Lower leg skin (tissue), 4 donors: ENCODE measurements around the gene CNPPD1. TPM values are rescaled to one million over a fixed set of nuclear protein-coding genes. Genes with fewer than 3 reads are reported as not detected.

Experiments used
- DNase-seq, 2 donors: peaks; one replicate each; pipeline ENCODE4 v3.0.0-alpha.2; 2019; ENCODE audit warnings: low spot score in 2 of 2
- H3K4me3 ChIP-seq: fragments of 200-600 bp; sonication (generic); 2 replicates; pipeline ENCODE4 v1.5.1; 2017; ENCODE audit warnings: mild to moderate bottlenecking, low read depth; ENCODE audit not compliant: poor library complexity, severe bottlenecking
- POLR2A ChIP-seq, 2 donors: fragments of 450-650 bp; IDR thresholded peaks; one replicate each; pipeline ENCODE4 v1.6.1; 2016 to 2017; ENCODE audit warnings: antibody characterized with exemption in 2 of 2, mild to moderate bottlenecking in 1 of 2, moderate library complexity in 1 of 2
- WGBS, 2 donors: methylation state at CpG; one replicate each; pipeline ENCODE4 v1.1.5; 2018; 5-methylcytosine and 5-hydroxymethylcytosine counted together
- intact Hi-C: fragments of 100-400 bp; cut with DNase I; formaldehyde crosslinking; loops from one replicate; pipeline ENCODE4 v1.15.0; 2023; ENCODE audit warnings: low total_unique reads
- total RNA-seq, 4 donors: library from RNA; depleted of rRNA; stranded (reverse); fragments of >200 nt; gene quantifications; one replicate each; pipeline ENCODE4 v1.1.0, GENCODE V29; 2016
- TF ChIP-seq, protein P1 (sequence below), 3 donors: fragments of 450-650 bp; IDR thresholded peaks; one replicate each; pipeline ENCODE4 v1.5.1; 2016; ENCODE audit warnings: antibody characterized with exemption in 3 of 3, mild to moderate bottlenecking in 3 of 3, moderate library complexity in 2 of 3

CNPPD1 gene
- total RNA-seq, 4 donors from 2014 or later: 48.0 to 76.7 (median 66.9) TPM

DNA sequence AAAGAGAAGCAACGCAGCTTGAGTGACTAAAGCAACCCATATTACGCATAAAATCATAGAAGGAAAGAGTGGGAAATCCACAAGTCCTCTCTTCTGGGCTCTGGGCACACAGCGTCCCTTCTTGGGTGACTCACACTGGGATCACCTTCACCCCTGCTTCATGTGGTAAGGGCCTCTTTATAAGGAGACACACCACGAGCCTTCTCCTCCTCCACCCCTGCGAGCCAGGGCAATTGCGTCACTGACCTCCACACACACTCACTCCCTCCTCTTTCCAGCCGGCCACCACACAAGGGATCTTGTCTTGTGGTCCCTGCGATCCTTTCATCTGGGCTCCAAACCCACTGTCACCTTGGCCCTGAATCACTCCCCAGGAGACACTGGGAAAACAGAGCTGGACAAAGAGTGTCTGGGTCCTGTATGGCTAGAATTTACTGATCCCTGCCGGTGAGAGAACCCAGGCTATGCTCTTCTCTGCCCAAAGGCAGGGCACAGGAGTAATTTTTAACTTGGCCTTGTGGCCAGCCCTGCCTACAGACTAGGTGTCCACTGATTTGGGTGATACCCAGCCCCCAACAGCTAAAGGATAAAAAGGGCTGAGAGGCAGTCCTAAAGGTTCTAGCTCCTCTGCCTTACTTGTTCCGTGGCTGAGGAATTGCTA, 51.4 kb downstream of the CNPPD1 start:
- DNase-seq: no peak
- no peak overlapping the region for H3K4me3 ChIP-seq
- TF ChIP-seq, protein P1, sequence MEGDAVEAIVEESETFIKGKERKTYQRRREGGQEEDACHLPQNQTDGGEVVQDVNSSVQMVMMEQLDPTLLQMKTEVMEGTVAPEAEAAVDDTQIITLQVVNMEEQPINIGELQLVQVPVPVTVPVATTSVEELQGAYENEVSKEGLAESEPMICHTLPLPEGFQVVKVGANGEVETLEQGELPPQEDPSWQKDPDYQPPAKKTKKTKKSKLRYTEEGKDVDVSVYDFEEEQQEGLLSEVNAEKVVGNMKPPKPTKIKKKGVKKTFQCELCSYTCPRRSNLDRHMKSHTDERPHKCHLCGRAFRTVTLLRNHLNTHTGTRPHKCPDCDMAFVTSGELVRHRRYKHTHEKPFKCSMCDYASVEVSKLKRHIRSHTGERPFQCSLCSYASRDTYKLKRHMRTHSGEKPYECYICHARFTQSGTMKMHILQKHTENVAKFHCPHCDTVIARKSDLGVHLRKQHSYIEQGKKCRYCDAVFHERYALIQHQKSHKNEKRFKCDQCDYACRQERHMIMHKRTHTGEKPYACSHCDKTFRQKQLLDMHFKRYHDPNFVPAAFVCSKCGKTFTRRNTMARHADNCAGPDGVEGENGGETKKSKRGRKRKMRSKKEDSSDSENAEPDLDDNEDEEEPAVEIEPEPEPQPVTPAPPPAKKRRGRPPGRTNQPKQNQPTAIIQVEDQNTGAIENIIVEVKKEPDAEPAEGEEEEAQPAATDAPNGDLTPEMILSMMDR (IDR thresholded peaks at IDR 0.05): no peak
- no peak for TF ChIP-seq POLR2A (IDR thresholded peaks at IDR 0.05)
- WGBS, 2 donors: 83 to 89% methylated on average over 10 of the region's 10 CpGs
- intact Hi-C loops: no loop called here

DNA sequence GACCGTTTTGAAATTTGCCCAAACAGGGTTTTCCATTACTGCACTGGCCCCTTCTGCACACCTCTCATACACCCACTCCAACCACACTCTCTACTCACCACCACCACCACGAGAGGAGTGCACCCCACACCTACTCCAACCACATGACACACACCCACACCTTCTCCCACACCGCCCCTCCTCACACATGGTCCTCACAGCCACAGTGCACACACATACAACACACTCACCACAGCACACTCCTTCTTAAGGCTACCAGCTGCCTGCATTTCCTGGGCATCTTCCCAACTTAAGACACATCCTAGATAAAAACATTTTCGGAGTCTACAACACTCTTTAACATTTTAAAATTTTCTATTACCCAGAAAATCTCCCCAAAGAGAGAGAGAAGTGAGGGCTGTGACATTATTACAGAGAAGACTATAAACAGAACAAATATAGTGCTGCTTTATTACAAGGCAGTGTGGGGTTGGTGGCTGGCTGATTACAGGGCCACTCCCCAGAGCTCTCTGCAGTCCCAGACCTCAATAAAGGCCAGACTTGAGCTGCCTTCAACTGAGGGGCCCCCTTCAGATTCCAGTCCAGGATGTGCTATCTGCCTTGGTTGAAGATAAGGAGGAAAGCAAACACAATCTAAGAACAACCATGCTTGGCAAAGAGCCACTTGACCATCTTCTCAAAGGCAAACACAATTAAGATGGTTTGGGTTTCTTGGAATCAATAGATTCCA, 52.2 kb downstream of the CNPPD1 start:
- no peak for TF ChIP-seq POLR2A (IDR thresholded peaks at IDR 0.05)
- TF ChIP-seq, protein P1 (IDR thresholded peaks at IDR 0.05): no peak
- WGBS, 2 donors: 78 to 80% methylated on average over 4 of the region's 4 CpGs
- no peak for DNase-seq
- H3K4me3 ChIP-seq: no peak overlapping the region
- intact Hi-C loops: no loop called here

DNA sequence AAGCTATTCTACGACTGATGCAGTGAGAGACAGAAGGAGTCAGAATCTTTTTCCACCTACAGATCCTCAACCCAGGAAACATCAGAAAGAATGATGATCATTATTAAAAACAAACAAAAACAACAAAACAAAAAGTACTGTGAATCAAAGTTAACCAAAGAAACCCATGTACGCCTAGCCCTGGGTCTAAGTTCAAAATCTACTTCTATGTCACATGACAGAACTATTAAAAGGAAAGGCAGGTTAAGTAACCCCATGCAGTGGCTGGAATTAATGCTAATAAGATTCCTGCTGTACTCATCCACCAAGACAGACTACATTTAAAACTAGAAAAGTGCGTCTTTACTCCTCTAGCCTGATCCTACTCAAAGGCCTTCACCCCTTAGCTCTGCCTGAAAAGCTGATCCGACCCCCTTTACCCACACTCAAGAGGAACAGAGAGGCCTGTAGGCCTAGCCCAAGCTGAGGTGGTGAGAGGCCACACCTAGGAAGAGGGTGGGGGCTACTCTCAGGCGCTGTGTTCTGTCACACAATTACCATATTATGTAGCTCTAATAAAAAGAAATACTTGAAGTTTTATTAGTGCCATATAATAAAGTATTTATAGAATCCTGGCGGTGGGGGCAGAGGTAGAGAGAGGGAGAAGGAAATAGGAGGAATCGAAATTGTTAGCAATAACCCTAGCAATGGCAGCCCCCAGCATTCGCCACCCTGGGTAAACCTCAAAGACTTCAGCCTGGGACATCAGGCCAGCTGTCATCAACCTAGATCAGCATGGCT, 53.2 kb downstream of the CNPPD1 start:
- intact Hi-C loops: no loop called here
- DNase-seq: no peak
- WGBS, 2 donors: 86% methylated on average over 8 of the region's 8 CpGs
- H3K4me3 ChIP-seq: no peak overlapping the region
- TF ChIP-seq POLR2A (IDR thresholded peaks at IDR 0.05): no peak
- TF ChIP-seq, protein P1 (IDR thresholded peaks at IDR 0.05): no peak

DNA sequence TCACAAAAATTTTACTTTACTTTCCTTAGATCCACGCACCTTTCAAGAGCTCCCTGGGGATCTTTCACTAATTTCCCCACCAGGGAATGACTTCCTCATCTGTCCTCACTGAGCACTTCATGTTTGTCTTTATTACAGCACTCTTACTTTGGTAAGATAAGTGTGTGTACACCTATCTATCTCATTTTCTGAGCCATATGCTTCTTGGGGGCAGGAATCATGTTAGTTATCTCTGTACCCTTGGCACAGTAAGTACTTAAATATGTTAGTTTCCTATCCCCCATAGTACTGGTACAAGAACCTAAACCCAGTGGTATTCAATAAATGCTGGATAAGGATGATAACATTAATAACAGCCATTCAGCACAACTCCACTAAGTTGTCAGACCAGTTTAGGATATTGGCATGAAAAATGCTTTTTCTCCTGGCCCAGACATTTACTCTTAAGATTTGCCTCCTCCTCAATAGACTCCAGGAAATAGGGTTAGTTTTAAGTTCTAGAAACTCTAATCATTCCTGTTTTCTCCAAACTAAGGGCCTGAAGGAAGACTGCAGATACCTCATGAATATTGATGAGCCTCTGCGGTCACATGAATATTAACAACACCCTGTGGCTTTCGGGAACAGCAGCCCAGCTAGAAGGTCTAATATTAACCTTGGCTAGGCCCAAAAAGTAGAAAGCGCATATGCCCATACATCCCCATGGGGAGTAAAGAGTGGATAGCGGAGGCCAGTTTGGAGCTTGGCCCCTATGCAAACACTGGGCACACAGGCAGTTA, 54.3 kb downstream of the CNPPD1 start:
- no peak overlapping the region for H3K4me3 ChIP-seq
- no peak for DNase-seq
- intact Hi-C loops: no loop called here
- 57 to 62% methylated on average over 5 of the region's 5 CpGs for WGBS, 2 donors
- TF ChIP-seq, protein P1 (IDR thresholded peaks at IDR 0.05): no peak
- no peak for TF ChIP-seq POLR2A (IDR thresholded peaks at IDR 0.05)

Other genes starting within 250 kb of the CNPPD1 start
- not detected for gene CDK5R2, start 217.3 kb downstream of the CNPPD1 start, total RNA-seq
- not detected for gene FEV, start 191.7 kb downstream of the CNPPD1 start, total RNA-seq
- gene CRYBA2, start 183.5 kb downstream of the CNPPD1 start, total RNA-seq: not detected
- gene CFAP65, start 135.4 kb downstream of the CNPPD1 start, total RNA-seq: not detected
- under 1 TPM in 1 of 4 donors, not detected in 3; 0.30 TPM for gene IHH, start 116.0 kb downstream of the CNPPD1 start, total RNA-seq
- gene NHEJ1, start 16.1 kb downstream of the CNPPD1 start, total RNA-seq: 10 to 100 TPM; 13.2 to 20.9 (median 18.4) TPM
- gene SLC23A3, start 6.9 kb downstream of the CNPPD1 start, total RNA-seq: 1 to 10 TPM in 2 of 4 donors, under 1 TPM in 2; 0.10 to 4.4 (median 1.0) TPM
- gene RETREG2, start 1.4 kb upstream of the CNPPD1 start, total RNA-seq: 100 to 1,000 TPM in 2 of 4 donors, 10 to 100 TPM in 2; 88.7 to 110 (median 98.3) TPM
- 10 to 100 TPM; 63.0 to 76.4 (median 63.3) TPM for gene ZFAND2B, start 29.9 kb upstream of the CNPPD1 start, total RNA-seq
- 10 to 100 TPM; 16.9 to 33.1 (median 18.6) TPM for gene ABCB6, start 42.0 kb upstream of the CNPPD1 start, total RNA-seq
- 10 to 100 TPM; 57.6 to 92.8 (median 61.9) TPM for gene ATG9A, start 52.7 kb upstream of the CNPPD1 start, total RNA-seq
- 10 to 100 TPM; 45.9 to 97.6 (median 52.5) TPM for gene ANKZF1, start 52.9 kb upstream of the CNPPD1 start, total RNA-seq
- gene GLB1L, start 68.5 kb upstream of the CNPPD1 start, total RNA-seq: 1 to 10 TPM; 1.6 to 7.7 (median 3.9) TPM
- 10 to 100 TPM; 12.9 to 26.4 (median 13.8) TPM for gene STK16, start 68.6 kb upstream of the CNPPD1 start, total RNA-seq
- not detected for gene TUBA4B, start 76.3 kb upstream of the CNPPD1 start, total RNA-seq
- gene TUBA4A, start 77.0 kb upstream of the CNPPD1 start, total RNA-seq: 100 to 1,000 TPM; 181 to 522 (median 240) TPM
- 100 to 1,000 TPM; 125 to 152 (median 140) TPM for gene DNAJB2, start 102.4 kb upstream of the CNPPD1 start, total RNA-seq
- under 1 TPM in 1 of 4 donors, not detected in 3; 0.23 TPM for gene PTPRN, start 132.5 kb upstream of the CNPPD1 start, total RNA-seq
- gene RESP18, start 155.8 kb upstream of the CNPPD1 start, total RNA-seq: not detected
- 10 to 100 TPM; 52.7 to 64.0 (median 57.6) TPM for gene DNPEP, start 211.0 kb upstream of the CNPPD1 start, total RNA-seq
- gene DES, start 241.5 kb upstream of the CNPPD1 start, total RNA-seq: 100 to 1,000 TPM in 1 of 4 donors, 10 to 100 TPM in 3; 19.4 to 163 (median 37.8) TPM